ENCODE data around the gene SMAD5.

The SMAD5 gene

DNA sequence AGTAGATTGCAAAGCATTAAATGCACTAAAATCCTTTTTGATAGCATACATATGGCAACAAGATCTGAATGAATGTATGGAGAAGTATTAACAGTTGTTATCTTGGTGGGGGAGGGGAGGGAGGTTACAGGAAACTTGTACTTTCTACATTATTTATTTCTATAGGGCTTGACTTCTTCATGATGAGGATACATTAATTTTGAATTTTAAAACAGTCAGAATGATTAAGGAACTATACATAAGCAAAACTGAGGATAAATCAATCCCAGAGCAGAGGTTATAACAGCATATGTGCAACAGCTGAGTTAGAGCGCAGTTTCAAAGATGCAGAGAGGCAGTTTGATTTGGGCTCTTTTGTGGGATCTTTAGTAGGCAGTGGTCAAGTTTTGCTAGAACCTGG, 23.9 kb upstream of the SMAD5 start:
- Histone ChIP-seq H3F3A (ENCODE audit: insufficient read depth, low read length) (no peaks in the 10 kb centered on the region), H3K9me3 (ENCODE audit: low read length) (no peaks in the 10 kb centered on the region), H3K36me3 (ENCODE audit: insufficient read depth, low read length) (no peaks in the 10 kb centered on the region), H3K4me2 (ENCODE audit: low read length) (no peak overlapping the region), H3K9me2 (ENCODE audit: low read depth, low read length) (no peaks in the 10 kb centered on the region), H3K9ac (ENCODE audit: low read length) (no peak overlapping the region), H3K4me1 (ENCODE audit: insufficient read depth, low read length, severe bottlenecking) (peaks cover 9% of the 10 kb centered on the region), H3K27me3 (ENCODE audit: insufficient read depth, low read length) (no peaks in the 10 kb centered on the region; the same call in 1 of the 2 replicates), H3K27ac (ENCODE audit: low read depth, low read length, poor library complexity, severe bottlenecking) (no peak overlapping the region), H2AFZ (ENCODE audit: low read length) (no peak overlapping the region), H3K79me2 (ENCODE audit: insufficient read depth, low read length) (no peaks in the 10 kb centered on the region), H3K4me3 (ENCODE audit: low read depth, low read length, poor library complexity, severe bottlenecking) (no peak overlapping the region), H4K20me1 (ENCODE audit: insufficient read depth, low read length) (no peaks in the 10 kb centered on the region)
- TF ChIP-seq, protein P1, sequence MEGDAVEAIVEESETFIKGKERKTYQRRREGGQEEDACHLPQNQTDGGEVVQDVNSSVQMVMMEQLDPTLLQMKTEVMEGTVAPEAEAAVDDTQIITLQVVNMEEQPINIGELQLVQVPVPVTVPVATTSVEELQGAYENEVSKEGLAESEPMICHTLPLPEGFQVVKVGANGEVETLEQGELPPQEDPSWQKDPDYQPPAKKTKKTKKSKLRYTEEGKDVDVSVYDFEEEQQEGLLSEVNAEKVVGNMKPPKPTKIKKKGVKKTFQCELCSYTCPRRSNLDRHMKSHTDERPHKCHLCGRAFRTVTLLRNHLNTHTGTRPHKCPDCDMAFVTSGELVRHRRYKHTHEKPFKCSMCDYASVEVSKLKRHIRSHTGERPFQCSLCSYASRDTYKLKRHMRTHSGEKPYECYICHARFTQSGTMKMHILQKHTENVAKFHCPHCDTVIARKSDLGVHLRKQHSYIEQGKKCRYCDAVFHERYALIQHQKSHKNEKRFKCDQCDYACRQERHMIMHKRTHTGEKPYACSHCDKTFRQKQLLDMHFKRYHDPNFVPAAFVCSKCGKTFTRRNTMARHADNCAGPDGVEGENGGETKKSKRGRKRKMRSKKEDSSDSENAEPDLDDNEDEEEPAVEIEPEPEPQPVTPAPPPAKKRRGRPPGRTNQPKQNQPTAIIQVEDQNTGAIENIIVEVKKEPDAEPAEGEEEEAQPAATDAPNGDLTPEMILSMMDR (IDR thresholded peaks at IDR 0.05; ENCODE audit: low read length) = no peak
- TF ChIP-seq EZH2 (IDR thresholded peaks at IDR 0.05; ENCODE audit: borderline replicate concordance, low read length) = no peak

GRCh38 chr5:136109453-136110135, 23.1 kb upstream of the SMAD5 start:
- TF ChIP-seq, protein P1 (IDR thresholded peaks at IDR 0.05; ENCODE audit: low read length) = no peak
- TF ChIP-seq EZH2 (IDR thresholded peaks at IDR 0.05; ENCODE audit: borderline replicate concordance, low read length) = no peak
- Histone ChIP-seq H3K9me3 (ENCODE audit: low read length) (no peaks in the 10 kb centered on the region), H3K9me2 (ENCODE audit: low read depth, low read length) (no peaks in the 10 kb centered on the region), H3K27ac (ENCODE audit: low read depth, low read length, poor library complexity, severe bottlenecking) (no peak overlapping the region), H3K9ac (ENCODE audit: low read length) (no peak overlapping the region), H3K4me3 (ENCODE audit: low read depth, low read length, poor library complexity, severe bottlenecking) (no peak overlapping the region), H3F3A (ENCODE audit: insufficient read depth, low read length) (no peaks in the 10 kb centered on the region), H3K4me1 (ENCODE audit: insufficient read depth, low read length, severe bottlenecking) (peaks cover 5% of the 10 kb centered on the region), H3K79me2 (ENCODE audit: insufficient read depth, low read length) (no peaks in the 10 kb centered on the region), H3K36me3 (ENCODE audit: insufficient read depth, low read length) (no peaks in the 10 kb centered on the region), H2AFZ (ENCODE audit: low read length) (no peak overlapping the region), H4K20me1 (ENCODE audit: insufficient read depth, low read length) (no peaks in the 10 kb centered on the region), H3K4me2 (ENCODE audit: low read length) (no peak overlapping the region), H3K27me3 (ENCODE audit: insufficient read depth, low read length) (no peaks in the 10 kb centered on the region; the same call in 1 of the 2 replicates)

DNA sequence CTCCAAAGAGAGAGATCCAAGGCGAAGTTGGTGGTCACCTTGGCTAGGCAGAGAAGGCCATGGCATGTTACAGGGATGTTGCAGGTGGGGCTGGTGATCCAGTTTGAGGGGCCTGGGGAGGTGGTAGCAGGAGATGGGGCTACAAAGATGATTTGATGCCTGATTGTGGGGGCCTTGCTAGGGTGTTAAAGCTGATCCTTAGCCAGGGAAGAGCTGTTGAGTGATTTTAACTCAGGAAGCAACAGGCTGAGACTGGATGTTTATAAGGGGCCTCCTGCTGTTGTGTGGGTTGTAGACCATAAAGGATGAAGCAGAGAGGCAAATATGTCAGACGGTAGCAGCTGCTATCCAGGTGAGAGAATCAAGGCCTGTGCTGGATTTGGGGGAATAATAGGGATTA, 19.0 kb upstream of the SMAD5 start:
- no peak overlapping the region for H2AFZ ChIP-seq (ENCODE audit: low read length)

More for the DNA sequence above, 19.0 kb upstream of the SMAD5 start:
- Histone ChIP-seq H3K4me1 (ENCODE audit: insufficient read depth, low read length, severe bottlenecking) (no peaks in the 10 kb centered on the region), H4K20me1 (ENCODE audit: insufficient read depth, low read length) (no peaks in the 10 kb centered on the region), H3K27ac (ENCODE audit: low read depth, low read length, poor library complexity, severe bottlenecking) (no peak overlapping the region), H3K27me3 (ENCODE audit: insufficient read depth, low read length) (no peaks in the 10 kb centered on the region; the same call in 1 of the 2 replicates), H3K79me2 (ENCODE audit: insufficient read depth, low read length) (no peaks in the 10 kb centered on the region), H3K9me3 (ENCODE audit: low read length) (no peaks in the 10 kb centered on the region), H3K9ac (ENCODE audit: low read length) (no peak overlapping the region), H3K4me3 (ENCODE audit: low read depth, low read length, poor library complexity, severe bottlenecking) (no peak overlapping the region), H3K9me2 (ENCODE audit: low read depth, low read length) (no peaks in the 10 kb centered on the region), H3F3A (ENCODE audit: insufficient read depth, low read length) (no peaks in the 10 kb centered on the region), H3K4me2 (ENCODE audit: low read length) (no peak overlapping the region), H3K36me3 (ENCODE audit: insufficient read depth, low read length) (no peaks in the 10 kb centered on the region)
- no peak for TF ChIP-seq EZH2 (IDR thresholded peaks at IDR 0.05; ENCODE audit: borderline replicate concordance, low read length)
- TF ChIP-seq, protein P1 (IDR thresholded peaks at IDR 0.05; ENCODE audit: low read length) = no peak
